Trophoblast cell (in vitro differentiated cells and primary cell): ENCODE data around the gene NRP2.

Experiments used
- DNase-seq, 2 donors: peaks; one replicate each; pipeline ENCODE4 v3.0.0-alpha.2; 2016
- H2AFZ ChIP-seq: 2 replicates; pipeline ENCODE4 v1.6.1; 2013; ENCODE audit warnings: low read length, moderate library complexity, mild to moderate bottlenecking; ENCODE audit not compliant: insufficient read depth, poor library complexity
- H2AK5ac ChIP-seq: 2 replicates; pipeline ENCODE4 v1.6.1; 2013; ENCODE audit warnings: mild to moderate bottlenecking, low read length
- H2BK120ac ChIP-seq: 2 replicates; pipeline ENCODE4 v1.6.1; 2013; ENCODE audit warnings: low read length, mild to moderate bottlenecking, moderate library complexity; ENCODE audit not compliant: insufficient read depth, poor library complexity
- H2BK12ac ChIP-seq: 2 replicates; pipeline ENCODE4 v1.6.1; 2013; ENCODE audit warnings: mild to moderate bottlenecking, low read length, moderate library complexity
- H2BK5ac ChIP-seq: 2 replicates; pipeline ENCODE4 v1.6.1; 2013; ENCODE audit warnings: low read length, low read depth, moderate library complexity, mild to moderate bottlenecking; ENCODE audit not compliant: poor library complexity
- H3K14ac ChIP-seq: 2 replicates; pipeline ENCODE4 v1.6.1; 2013; ENCODE audit warnings: mild to moderate bottlenecking, low read length
- H3K18ac ChIP-seq: 2 replicates; pipeline ENCODE4 v1.6.1; 2013; ENCODE audit warnings: mild to moderate bottlenecking, low read length
- H3K23ac ChIP-seq: 2 replicates; pipeline ENCODE4 v1.6.1; 2013; ENCODE audit warnings: low read length
- H3K27ac ChIP-seq: 2 replicates; pipeline ENCODE4 v1.5.1; 2013; ENCODE audit warnings: low read depth, mild to moderate bottlenecking, inconsistent platforms, low read length, moderate library complexity
- H3K27me3 ChIP-seq: 2 replicates; pipeline ENCODE4 v1.6.1; 2013; ENCODE audit warnings: inconsistent platforms, mild to moderate bottlenecking, low read length, moderate library complexity; ENCODE audit not compliant: insufficient read depth
- H3K36me3 ChIP-seq, 2 experiments: 1 replicate in 1 of 2; 2 replicates in 1 of 2; pipeline ENCODE4 v1.6.1; 2013; ENCODE audit warnings: low read length in 2 of 2, mild to moderate bottlenecking in 2 of 2, moderate library complexity in 1 of 2; ENCODE audit not compliant: insufficient read depth in 2 of 2, control insufficient read depth in 1 of 2
- H3K4ac ChIP-seq: 2 replicates; pipeline ENCODE4 v1.6.1; 2013; ENCODE audit warnings: low read depth, mild to moderate bottlenecking, low read length, moderate library complexity
- H3K4me1 ChIP-seq, 2 experiments: 1 replicate in 1 of 2; 2 replicates in 1 of 2; pipeline ENCODE4 v1.6.1; 2013; ENCODE audit warnings: low read length in 2 of 2, mild to moderate bottlenecking in 2 of 2, moderate library complexity in 1 of 2; ENCODE audit not compliant: insufficient read depth in 2 of 2, control insufficient read depth in 1 of 2
- H3K4me2 ChIP-seq: 2 replicates; pipeline ENCODE4 v1.6.1; 2013; ENCODE audit warnings: inconsistent platforms, mild to moderate bottlenecking, low read length, moderate library complexity
- H3K4me3 ChIP-seq: 2 replicates; pipeline ENCODE4 v1.5.1; 2013; ENCODE audit warnings: mild to moderate bottlenecking, low read depth, low read length, inconsistent platforms
- H3K79me1 ChIP-seq: one replicate; pipeline ENCODE4 v1.6.1; 2013; ENCODE audit warnings: low read length
- H3K79me2 ChIP-seq: 2 replicates; pipeline ENCODE4 v1.6.1; 2013; ENCODE audit warnings: low read length, mild to moderate bottlenecking; ENCODE audit not compliant: control insufficient read depth, insufficient read depth, poor library complexity
- H3K9ac ChIP-seq: 2 replicates; pipeline ENCODE4 v1.6.1; 2013; ENCODE audit warnings: mild to moderate bottlenecking, low read length
- H3K9me3 ChIP-seq: 2 replicates; pipeline ENCODE4 v1.6.1; 2013; ENCODE audit warnings: low read depth, mild to moderate bottlenecking, control low read depth, inconsistent platforms, low read length; ENCODE audit not compliant: insufficient read depth
- H4K12ac ChIP-seq: 2 replicates; pipeline ENCODE4 v1.6.1; 2013; ENCODE audit warnings: low read depth, mild to moderate bottlenecking, low read length, moderate library complexity
- H4K8ac ChIP-seq: 2 replicates; pipeline ENCODE4 v1.6.1; 2013; ENCODE audit warnings: low read depth, mild to moderate bottlenecking, low read length, moderate library complexity
- H4K91ac ChIP-seq: one replicate; pipeline ENCODE4 v1.6.1; 2013; ENCODE audit warnings: low read depth, mild to moderate bottlenecking, low read length, moderate library complexity
- WGBS: extraction: QIAGEN DNeasy Blood & Tissue Kit; methylation state at CpG from one replicate; pipeline ENCODE4 v1.1.7; 2013; ENCODE audit warnings: missing lambda C conversion rate; ENCODE audit not compliant: insufficient read length, insufficient coverage; ENCODE audit errors: extremely low coverage; 5-methylcytosine and 5-hydroxymethylcytosine counted together

NRP2 gene

GRCh38 chr2:205760157-205760556, 77.9 kb downstream of the NRP2 start:
- H2BK12ac ChIP-seq, result no peak overlapping the region
- no CpG with 5 or more reads among the region's 6 CpGs for WGBS

GRCh38 chr2:205761421-205761820, 79.1 kb downstream of the NRP2 start:
- Histone ChIP-seq H4K91ac (no peak overlapping the region), H3K27ac (no peak overlapping the region), H4K8ac (no peak overlapping the region), H3K27me3 (no peaks in the 10 kb centered on the region), H2BK12ac (no peak overlapping the region), H2BK5ac (no peak overlapping the region), H2AFZ (no peak overlapping the region), H3K9me3 (no peaks in the 10 kb centered on the region), H2AK5ac (no peak overlapping the region), H3K79me1 (peaks cover 3% of the 10 kb centered on the region), H2BK120ac (no peak overlapping the region), H3K36me3 (peaks cover 5 to 8% of the 10 kb centered on the region in 2 experiments), H3K23ac (no peak overlapping the region), H3K4ac (no peak overlapping the region), H3K4me1 (peaks cover 7 to 23% of the 10 kb centered on the region in 2 experiments), H3K9ac (no peak overlapping the region), H3K4me3 (no peak overlapping the region), H3K18ac (no peak overlapping the region), H3K79me2 (no peaks in the 10 kb centered on the region), H3K4me2 (no peak overlapping the region), H4K12ac (no peak overlapping the region), H3K14ac (no peak overlapping the region)
- no CpG with 5 or more reads among the region's 4 CpGs for WGBS
- DNase-seq, result no peak

More at GRCh38 chr2:205760157-205760556, 77.9 kb downstream of the NRP2 start:
- no peak overlapping the region for H3K14ac ChIP-seq
- H3K23ac ChIP-seq, result no peak overlapping the region
- H4K8ac ChIP-seq, result no peak overlapping the region
- peaks cover 3 to 6% of the 10 kb centered on the region in 2 experiments for H3K36me3 ChIP-seq
- H3K79me1 ChIP-seq, result peaks cover 3% of the 10 kb centered on the region
- no peak for DNase-seq
- H3K18ac ChIP-seq, result no peak overlapping the region
- no peak overlapping the region for H4K91ac ChIP-seq
- H2AK5ac ChIP-seq, result no peak overlapping the region
- no peak overlapping the region for H3K9ac ChIP-seq
- no peaks in the 10 kb centered on the region for H3K9me3 ChIP-seq
- H3K79me2 ChIP-seq, result no peaks in the 10 kb centered on the region
- no peak overlapping the region for H2BK120ac ChIP-seq
- H3K4me3 ChIP-seq, result no peak overlapping the region
- H4K12ac ChIP-seq, result no peak overlapping the region
- no peak overlapping the region for H3K4me2 ChIP-seq
- H3K27me3 ChIP-seq, result no peaks in the 10 kb centered on the region
- H2AFZ ChIP-seq, result no peak overlapping the region
- H3K27ac ChIP-seq, result no peak overlapping the region
- no peak overlapping the region for H2BK5ac ChIP-seq
- H3K4ac ChIP-seq, result no peak overlapping the region
- peaks cover 9 to 27% of the 10 kb centered on the region in 2 experiments for H3K4me1 ChIP-seq

- Histone ChIP-seq H3K79me1 (peaks cover 3% of the 10 kb centered on the region), H2AFZ (no peak overlapping the region), H3K27me3 (no peaks in the 10 kb centered on the region), H4K12ac (no peak overlapping the region), H3K4me1 (peaks cover 7 to 22% of the 10 kb centered on the region in 2 experiments), H3K4me3 (no peak overlapping the region), H3K9ac (no peak overlapping the region), H3K9me3 (no peaks in the 10 kb centered on the region), H2BK5ac (no peak overlapping the region), H3K36me3 (peaks cover 5 to 12% of the 10 kb centered on the region in 2 experiments), H3K18ac (no peak overlapping the region), H4K8ac (no peak overlapping the region), H3K27ac (no peak overlapping the region), H4K91ac (no peak overlapping the region), H3K4ac (no peak overlapping the region), H2AK5ac (no peak overlapping the region), H3K23ac (no peak overlapping the region), H2BK12ac (no peak overlapping the region), H3K79me2 (no peaks in the 10 kb centered on the region), H3K14ac (no peak overlapping the region), H3K4me2 (no peak overlapping the region), H2BK120ac (no peak overlapping the region)
- DNase-seq, result peak in 1 of 2 donors; percentile 5
Measured at GRCh38 chr2:205762881-205763280, 80.6 kb downstream of the NRP2 start.

- no CpG with 5 or more reads among the region's 21 CpGs for WGBS
- Histone ChIP-seq H3K4ac (no peak overlapping the region), H2BK12ac (no peak overlapping the region), H3K4me1 (peaks cover 9 to 19% of the 10 kb centered on the region in 2 experiments), H3K23ac (no peak overlapping the region), H3K27me3 (no peaks in the 10 kb centered on the region), H3K36me3 (peaks cover 5 to 19% of the 10 kb centered on the region in 2 experiments), H3K18ac (no peak overlapping the region), H3K14ac (no peak overlapping the region), H3K79me2 (no peaks in the 10 kb centered on the region), H2BK5ac (no peak overlapping the region), H4K8ac (no peak overlapping the region), H3K9me3 (no peaks in the 10 kb centered on the region), H3K79me1 (peaks cover 3% of the 10 kb centered on the region), H3K9ac (no peak overlapping the region), H4K91ac (no peak overlapping the region), H4K12ac (no peak overlapping the region), H3K4me3 (no peak overlapping the region), H2AK5ac (no peak overlapping the region), H2AFZ (no peak overlapping the region), H2BK120ac (no peak overlapping the region), H3K4me2 (peak overlapping the region; percentile 54), H3K27ac (no peak overlapping the region)
- DNase-seq, result peak; percentile 94 to 99
Measured at GRCh38 chr2:205763708-205764211, 81.5 kb downstream of the NRP2 start.
